Measurements from ENCODE around the gene CFAP126. TPM values are rescaled to one million over a fixed set of nuclear protein-coding genes. Genes with fewer than 3 reads are reported as not detected.

The CFAP126 gene
- total RNA-seq, 1 donor from 2014 or later: not detected

- H3K4me3 Mint-ChIP-seq: no peak overlapping the region
- POLR2A ChIA-PET: interaction anchor here (0.7 to 1.0 kb wide), 2 partner anchors 16 to 172 kb away, joined by 3 to 9 read pairs; partner anchors contain the start of gene NDUFS2
- intact Hi-C loops (cut with micrococcal nuclease): no loop called here
- H3K27me3 Mint-ChIP-seq: no peaks in the 10 kb centered on the region
- TF ChIP-seq, protein P1, sequence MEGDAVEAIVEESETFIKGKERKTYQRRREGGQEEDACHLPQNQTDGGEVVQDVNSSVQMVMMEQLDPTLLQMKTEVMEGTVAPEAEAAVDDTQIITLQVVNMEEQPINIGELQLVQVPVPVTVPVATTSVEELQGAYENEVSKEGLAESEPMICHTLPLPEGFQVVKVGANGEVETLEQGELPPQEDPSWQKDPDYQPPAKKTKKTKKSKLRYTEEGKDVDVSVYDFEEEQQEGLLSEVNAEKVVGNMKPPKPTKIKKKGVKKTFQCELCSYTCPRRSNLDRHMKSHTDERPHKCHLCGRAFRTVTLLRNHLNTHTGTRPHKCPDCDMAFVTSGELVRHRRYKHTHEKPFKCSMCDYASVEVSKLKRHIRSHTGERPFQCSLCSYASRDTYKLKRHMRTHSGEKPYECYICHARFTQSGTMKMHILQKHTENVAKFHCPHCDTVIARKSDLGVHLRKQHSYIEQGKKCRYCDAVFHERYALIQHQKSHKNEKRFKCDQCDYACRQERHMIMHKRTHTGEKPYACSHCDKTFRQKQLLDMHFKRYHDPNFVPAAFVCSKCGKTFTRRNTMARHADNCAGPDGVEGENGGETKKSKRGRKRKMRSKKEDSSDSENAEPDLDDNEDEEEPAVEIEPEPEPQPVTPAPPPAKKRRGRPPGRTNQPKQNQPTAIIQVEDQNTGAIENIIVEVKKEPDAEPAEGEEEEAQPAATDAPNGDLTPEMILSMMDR (IDR thresholded peaks at IDR 0.05): no peak
- H3K36me3 Mint-ChIP-seq (ENCODE audit: low read depth): no peaks in the 10 kb centered on the region
- no peak overlapping the region for H3K27ac Mint-ChIP-seq
- CTCF ChIA-PET: interaction anchor here (0.6 to 1.2 kb wide), 2 partner anchors 9 to 176 kb away, joined by 3 read pairs; no protein-coding TSS in a partner anchor
- DNase-seq (no peak), ATAC-seq (ENCODE audit: low read depth) (no peak)
- no peaks in the 10 kb centered on the region for H3K4me1 Mint-ChIP-seq
- no peaks in the 10 kb centered on the region for H3K9me3 Mint-ChIP-seq
Measured at GRCh38 chr1:161374373-161374772, 6.7 kb upstream of the CFAP126 start.

DNA sequence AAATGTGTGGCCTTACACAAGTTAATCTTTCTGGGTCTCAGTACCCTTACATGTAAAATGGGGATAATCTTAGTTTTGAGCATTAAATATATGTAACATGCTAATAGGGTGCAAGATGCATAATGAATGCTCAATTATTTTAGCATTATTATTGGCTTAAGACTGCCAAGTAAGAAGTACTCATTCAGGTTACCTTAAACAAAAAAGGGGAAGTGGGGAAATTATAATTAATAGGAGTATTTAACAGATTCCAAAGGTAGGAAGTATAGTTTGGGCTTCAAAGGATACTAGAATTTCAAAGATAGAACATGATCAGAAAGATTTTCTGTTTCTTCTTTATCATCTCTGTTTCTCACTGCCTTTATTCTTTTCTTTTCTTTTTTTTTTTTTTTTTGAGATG is 5.8 kb upstream of the CFAP126 start:
- no peak for ATAC-seq (ENCODE audit: low read depth)
- Mint-ChIP-seq H3K27ac (no peak overlapping the region), H3K4me3 (no peak overlapping the region), H3K9me3 (no peaks in the 10 kb centered on the region), H3K4me1 (no peaks in the 10 kb centered on the region), H3K27me3 (no peaks in the 10 kb centered on the region), H3K36me3 (ENCODE audit: low read depth) (no peaks in the 10 kb centered on the region)
- intact Hi-C loops (cut with micrococcal nuclease): no loop called here
- ChIA-PET CTCF (no interaction called here), POLR2A (no interaction called here)
- TF ChIP-seq, protein P1 (IDR thresholded peaks at IDR 0.05): no peak
- no peak for DNase-seq

- ChIA-PET CTCF (no interaction called here), POLR2A (no interaction called here)
- no peak for ATAC-seq (ENCODE audit: low read depth)
- TF ChIP-seq, protein P1 (IDR thresholded peaks at IDR 0.05): no peak
- H3K36me3 Mint-ChIP-seq (ENCODE audit: low read depth): peaks cover 30% of the 10 kb centered on the region
- H3K4me1 Mint-ChIP-seq: peaks cover 10% of the 10 kb centered on the region
- intact Hi-C loops (cut with micrococcal nuclease): loop anchor here (5.0 kb wide), 1 partner anchor 298 kb away; the partner anchor contains the start of gene ARHGAP30
- H3K4me3 Mint-ChIP-seq: no peak overlapping the region
- DNase-seq: no peak
- no peaks in the 10 kb centered on the region for H3K27me3 Mint-ChIP-seq
- H3K27ac Mint-ChIP-seq: no peak overlapping the region
- no peaks in the 10 kb centered on the region for H3K9me3 Mint-ChIP-seq
Measured at GRCh38 chr1:161365207-161365606, 2.5 kb downstream of the CFAP126 start.

DNA sequence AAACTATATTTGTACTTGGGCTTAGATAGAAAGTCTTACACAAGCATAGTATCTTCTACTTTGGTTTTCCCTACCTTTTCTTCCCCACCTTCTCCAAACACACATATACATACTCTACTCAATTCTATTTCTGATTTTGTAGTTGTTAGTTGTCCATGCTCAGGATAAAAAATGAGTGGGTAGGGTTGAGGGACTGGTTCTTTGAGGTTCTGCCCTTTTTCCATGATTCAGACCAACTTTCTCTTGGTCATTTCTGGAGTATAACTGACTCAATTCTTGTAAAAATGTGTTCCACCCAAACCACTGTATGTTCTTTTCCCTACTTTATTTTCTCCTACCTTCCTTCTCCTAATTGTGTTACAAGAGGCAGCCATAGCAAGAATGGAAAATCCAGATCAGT is 3.3 kb downstream of the CFAP126 start:
- POLR2A ChIA-PET: no interaction called here
- intact Hi-C loops (cut with micrococcal nuclease): no loop called here
- TF ChIP-seq, protein P1 (IDR thresholded peaks at IDR 0.05): no peak
- peaks cover 10% of the 10 kb centered on the region for H3K4me1 Mint-ChIP-seq
- CTCF ChIA-PET: no interaction called here
- DNase-seq (no peak), ATAC-seq (ENCODE audit: low read depth) (no peak)
- no peak overlapping the region for H3K4me3 Mint-ChIP-seq
- no peaks in the 10 kb centered on the region for H3K27me3 Mint-ChIP-seq
- no peak overlapping the region for H3K27ac Mint-ChIP-seq
- H3K36me3 Mint-ChIP-seq (ENCODE audit: low read depth): peaks cover 36% of the 10 kb centered on the region
- H3K9me3 Mint-ChIP-seq: no peaks in the 10 kb centered on the region

- H3K27me3 Mint-ChIP-seq: no peaks in the 10 kb centered on the region
- POLR2A ChIA-PET: interaction anchor here (1.2 kb wide), 1 partner anchor 15 kb away, joined by 9 read pairs; no protein-coding TSS in a partner anchor
- ATAC-seq (ENCODE audit: low read depth): no peak
- TF ChIP-seq, protein P1 (IDR thresholded peaks at IDR 0.05): no peak
- H3K36me3 Mint-ChIP-seq (ENCODE audit: low read depth): peaks cover 50% of the 10 kb centered on the region
- peaks cover 3% of the 10 kb centered on the region for H3K4me1 Mint-ChIP-seq
- no peaks in the 10 kb centered on the region for H3K9me3 Mint-ChIP-seq
- DNase-seq: no peak
- no peak overlapping the region for H3K4me3 Mint-ChIP-seq
- CTCF ChIA-PET: no interaction called here
- no peak overlapping the region for H3K27ac Mint-ChIP-seq
- intact Hi-C loops (cut with micrococcal nuclease): no loop called here
Measured at GRCh38 chr1:161359291-161359690, 8.4 kb downstream of the CFAP126 start.

Measured in activated B cell treated with CpG ODN at 0.5 μM for 24 hours (primary cell).